HG02970 (cell line): ENCODE results near the gene RHBDD3.
"Not testable (repeated sequence)": the region's sequence is repeated elsewhere in the genome, so short reads cannot be mapped to it uniquely, and the experiment has no call there.

Source experiments
- ATAC-seq: cut with Tn5 transposase; IDR thresholded peaks from one replicate; pipeline ENCODE4 v1.9.1; 2021; ENCODE audit warnings: mild to moderate bottlenecking, moderate library complexity, moderate number of reproducible peaks; ENCODE audit not compliant: unreplicated experiment, low FRiP score

Gene RHBDD3

GRCh38 chr22:29219881-29220670, 47.7 kb downstream of the RHBDD3 start:
- no peak for ATAC-seq

GRCh38 chr22:29219409-29219782, 48.4 kb downstream of the RHBDD3 start:
- ATAC-seq, result not testable (repeated sequence)

- no peak for ATAC-seq
Measured at GRCh38 chr22:29218758-29219408, 48.9 kb downstream of the RHBDD3 start.

GRCh38 chr22:29217827-29218757, 49.7 kb downstream of the RHBDD3 start:
- no peak for ATAC-seq

- no peak for ATAC-seq
Measured at GRCh38 chr22:29216873-29217666, 50.7 kb downstream of the RHBDD3 start.

GRCh38 chr22:29216011-29216872, 51.5 kb downstream of the RHBDD3 start:
- ATAC-seq, result no peak

GRCh38 chr22:29215012-29215860, 52.5 kb downstream of the RHBDD3 start:
- ATAC-seq, result no peak

- ATAC-seq, result no peak
Measured at GRCh38 chr22:29214232-29214631, 53.5 kb downstream of the RHBDD3 start.

GRCh38 chr22:29213493-29213892, 54.3 kb downstream of the RHBDD3 start:
- ATAC-seq, result no peak

GRCh38 chr22:29212743-29213142, 55.0 kb downstream of the RHBDD3 start:
- no peak for ATAC-seq

GRCh38 chr22:29211466-29211865, 56.3 kb downstream of the RHBDD3 start:
- no peak for ATAC-seq

GRCh38 chr22:29211066-29211465, 56.7 kb downstream of the RHBDD3 start:
- ATAC-seq, result no peak
